ENCODE data around the gene PDPK1. TPM values are rescaled to one million over a fixed set of nuclear protein-coding genes. Genes with fewer than 3 reads are reported as not detected.

PDPK1 gene
- polyA plus RNA-seq, 1 donor (not counting 4 experiments of a cell fraction or from before 2014, with no cell fraction given): 23.4 TPM

GRCh38 chr16:2527784-2528100 is 10.1 kb upstream of the PDPK1 start:
- dilution Hi-C loops (cut with MboI; ENCODE audit: extremely low pct_ligation_motif_present, low sequenced_read_pairs): no loop called here
- Histone ChIP-seq H3K27ac (ENCODE audit: control insufficient read depth, insufficient read depth, low read length) (no peak overlapping the region), H3K4me1 (ENCODE audit: control insufficient read depth, extremely low read depth, insufficient read depth, low read length) (peaks cover 12% of the 10 kb centered on the region), H3K9me3 (ENCODE audit: control insufficient read depth, low read depth, low read length) (no peaks in the 10 kb centered on the region), H3K4me3 (ENCODE audit: control insufficient read depth in 2 of 3, extremely low read depth in 1 of 3, insufficient read depth in 2 of 3, low read depth in 1 of 3, low read length in 3 of 3) (no peak overlapping the region), H3K79me2 (ENCODE audit: control insufficient read depth, insufficient read depth, low read length) (peaks cover 3% of the 10 kb centered on the region), H4K20me1 (ENCODE audit: control insufficient read depth, extremely low read depth, insufficient read depth, low read length) (peaks cover 4% of the 10 kb centered on the region), H3K27me3 (ENCODE audit: control insufficient read depth, extremely low read depth, insufficient read depth, low read length) (no peaks in the 10 kb centered on the region), H2AFZ (ENCODE audit: control insufficient read depth, low read length) (no peak overlapping the region), H3K36me3 (ENCODE audit: control insufficient read depth in 2 of 2, extremely low read depth in 1 of 2, insufficient read depth in 2 of 2, low read length in 2 of 2) (peaks cover 23 to 46% of the 10 kb centered on the region in 2 experiments), H3K9ac (ENCODE audit: control insufficient read depth, extremely low read depth, insufficient read depth, low read length) (no peak overlapping the region), H3K4me2 (ENCODE audit: control insufficient read depth, extremely low read depth, insufficient read depth, low read depth, low read length) (no peak overlapping the region), H3K9me1 (ENCODE audit: control insufficient read depth, extremely low read depth, insufficient read depth, low read length) (no peaks in the 10 kb centered on the region)
- FAIRE-seq: no peak
- no peak for DNase-seq (ENCODE audit: low read depth, low spot score)
- TF ChIP-seq CTCF (optimal IDR thresholded peaks at IDR 0.05 in 1 of 3, IDR thresholded peaks at IDR 0.05 in 1 of 3, conservative IDR thresholded peaks at IDR 0.05 in 1 of 3; ENCODE audit: extremely low read depth in 1 of 3, insufficient read depth in 2 of 3, low read length in 3 of 3) (no peak), EZH2 (IDR thresholded peaks at IDR 0.05; ENCODE audit: low read length) (no peak)

GRCh38 chr16:2528161-2529060 is 9.4 kb upstream of the PDPK1 start:
- Histone ChIP-seq H3K79me2 (ENCODE audit: control insufficient read depth, insufficient read depth, low read length) (peaks cover 3% of the 10 kb centered on the region), H3K27ac (ENCODE audit: control insufficient read depth, insufficient read depth, low read length) (no peak overlapping the region), H3K9me1 (ENCODE audit: control insufficient read depth, extremely low read depth, insufficient read depth, low read length) (no peaks in the 10 kb centered on the region), H2AFZ (ENCODE audit: control insufficient read depth, low read length) (no peak overlapping the region), H3K4me3 (ENCODE audit: control insufficient read depth in 2 of 3, extremely low read depth in 1 of 3, insufficient read depth in 2 of 3, low read depth in 1 of 3, low read length in 3 of 3) (no peak overlapping the region), H3K27me3 (ENCODE audit: control insufficient read depth, extremely low read depth, insufficient read depth, low read length) (no peaks in the 10 kb centered on the region), H3K36me3 (ENCODE audit: control insufficient read depth in 2 of 2, extremely low read depth in 1 of 2, insufficient read depth in 2 of 2, low read length in 2 of 2) (peaks cover 23 to 42% of the 10 kb centered on the region in 2 experiments), H4K20me1 (ENCODE audit: control insufficient read depth, extremely low read depth, insufficient read depth, low read length) (peaks cover 4% of the 10 kb centered on the region), H3K4me1 (ENCODE audit: control insufficient read depth, extremely low read depth, insufficient read depth, low read length) (peaks cover 14% of the 10 kb centered on the region), H3K4me2 (ENCODE audit: control insufficient read depth, extremely low read depth, insufficient read depth, low read depth, low read length) (no peak overlapping the region), H3K9me3 (ENCODE audit: control insufficient read depth, low read depth, low read length) (no peaks in the 10 kb centered on the region), H3K9ac (ENCODE audit: control insufficient read depth, extremely low read depth, insufficient read depth, low read length) (no peak overlapping the region)
- FAIRE-seq (no peak), DNase-seq (ENCODE audit: low read depth, low spot score) (no peak)
- dilution Hi-C loops (cut with MboI; ENCODE audit: extremely low pct_ligation_motif_present, low sequenced_read_pairs): no loop called here
- TF ChIP-seq CTCF (optimal IDR thresholded peaks at IDR 0.05 in 1 of 3, IDR thresholded peaks at IDR 0.05 in 1 of 3, conservative IDR thresholded peaks at IDR 0.05 in 1 of 3; ENCODE audit: extremely low read depth in 1 of 3, insufficient read depth in 2 of 3, low read length in 3 of 3): no peak
- no peak for TF ChIP-seq EZH2 (IDR thresholded peaks at IDR 0.05; ENCODE audit: low read length)
